Naive thymus-derived CD4-positive, alpha-beta T cell (primary cell): Measurements from ENCODE around the gene EPB41L4A. TPM values are rescaled to one million over a fixed set of nuclear protein-coding genes. Genes with fewer than 3 reads are reported as not detected.

Source experiments
- ATAC-seq: fragments of 150-1000 bp; cut with Tn5 transposase; 2 replicates; pipeline ENCODE4 v1.10.0; 2021; ENCODE audit warnings: mild to moderate bottlenecking, moderate library complexity
- CTCF ChIA-PET: fragments of 350-600 bp; sonication (Branson Sonifier 250); formaldehyde crosslinking; loops from one replicate; lab custom pipeline; 2021; ENCODE audit warnings: antibody characterized with exemption; lab: Charles Lee
- POLR2A ChIA-PET: fragments of 350-600 bp; sonication (Branson Sonifier 250); formaldehyde crosslinking; loops from one replicate; lab custom pipeline; 2021; ENCODE audit warnings: antibody characterized with exemption, inconsistent platforms; lab: Charles Lee
- DNase-seq, 9 donors: peaks; one replicate each; pipeline versions ENCODE4 v3.0.0 to v3.0.0-alpha.2; 2020 to 2022; ENCODE audit warnings: mixed read lengths in 1 of 9
- H3K27ac ChIP-seq: one replicate; pipeline ENCODE4 v1.7.0; 2013; ENCODE audit warnings: mild to moderate bottlenecking, low read depth, low read length, moderate library complexity
- H3K27me3 ChIP-seq, 2 donors: one replicate each; pipeline ENCODE4 v1.7.0; 2013; ENCODE audit warnings: low read length in 2 of 2, mild to moderate bottlenecking in 2 of 2, moderate library complexity in 2 of 2; ENCODE audit not compliant: control insufficient read depth in 2 of 2, insufficient read depth in 2 of 2
- H3K36me3 ChIP-seq, 3 experiments: 1 replicate in 2 of 3; 2 replicates in 1 of 3; pipeline ENCODE4 v1.7.0; 2013; ENCODE audit warnings: low read length in 3 of 3, mild to moderate bottlenecking in 3 of 3, moderate library complexity in 1 of 3; ENCODE audit not compliant: insufficient read depth in 3 of 3, control insufficient read depth in 2 of 3
- H3K4me1 ChIP-seq, 2 donors: one replicate each; pipeline ENCODE4 v1.7.0; 2013; ENCODE audit warnings: low read length in 2 of 2, mild to moderate bottlenecking in 2 of 2, moderate library complexity in 1 of 2; ENCODE audit not compliant: control insufficient read depth in 2 of 2, insufficient read depth in 2 of 2
- H3K4me3 ChIP-seq: 2 replicates; pipeline ENCODE4 v1.7.0; 2013; ENCODE audit warnings: mild to moderate bottlenecking, low read length
- H3K9me3 ChIP-seq, 3 experiments: 1 replicate in 2 of 3; 2 replicates in 1 of 3; pipeline ENCODE4 v1.7.0; 2013; ENCODE audit warnings: low read length in 3 of 3; ENCODE audit not compliant: control insufficient read depth in 2 of 3
- H3K27ac Mint-ChIP-seq, 9 donors: one replicate each; pipeline ENCODE4 v1.8.0; 2020 to 2022; ENCODE audit warnings: mixed read lengths in 9 of 9, mild to moderate bottlenecking in 8 of 9, moderate library complexity in 5 of 9, inconsistent platforms in 2 of 9
- H3K27me3 Mint-ChIP-seq, 5 donors: one replicate each; pipeline ENCODE4 v1.8.0; 2021 to 2022; ENCODE audit warnings: mixed read lengths in 5 of 5, mild to moderate bottlenecking in 1 of 5
- H3K36me3 Mint-ChIP-seq, 5 donors: one replicate each; pipeline ENCODE4 v1.8.0; 2020 to 2022; ENCODE audit warnings: mixed read lengths in 5 of 5, mild to moderate bottlenecking in 3 of 5, inconsistent platforms in 1 of 5
- H3K4me1 Mint-ChIP-seq, 7 donors: one replicate each; pipeline ENCODE4 v1.8.0; 2020 to 2022; ENCODE audit warnings: mixed read lengths in 7 of 7, mild to moderate bottlenecking in 3 of 7, inconsistent platforms in 1 of 7
- H3K4me3 Mint-ChIP-seq, 10 donors: one replicate each; pipeline ENCODE4 v1.8.0; 2020 to 2022; ENCODE audit warnings: mild to moderate bottlenecking in 10 of 10, mixed read lengths in 10 of 10, moderate library complexity in 6 of 10, inconsistent platforms in 2 of 10
- H3K9me3 Mint-ChIP-seq, 11 donors: one replicate each; pipeline ENCODE4 v1.8.0; 2020 to 2022; ENCODE audit warnings: mixed read lengths in 11 of 11, mild to moderate bottlenecking in 4 of 11, inconsistent platforms in 1 of 11, moderate library complexity in 1 of 11
- intact Hi-C, 2 donors: fragments of 100-400 bp; cut with micrococcal nuclease; formaldehyde crosslinking; loops; one replicate each; pipeline ENCODE4 v1.15.1; 2023
- polyA plus RNA-seq, 2 donors: library from polyadenylated mRNA; unstranded; fragments of 300-500 nt; fragmentation: Illumina TruSeq; gene quantifications; one replicate each; pipeline ENCODE4 v1.2.3, GENCODE V29; 2021
- total RNA-seq, 6 experiments: library from RNA in 5 of 6; stranded (reverse) in 5 of 6; gene quantifications; 1 replicate in 5 of 6; 2 replicates in 1 of 6; pipeline ENCODE4 v1.2.3 and lab custom pipeline; 2021 to 2026

EPB41L4A gene
- total and polyA plus RNA-seq, 7 experiments from 2014 or later, result 0.17 to 1.7 (median 0.96) TPM; not detected in 1

DNA sequence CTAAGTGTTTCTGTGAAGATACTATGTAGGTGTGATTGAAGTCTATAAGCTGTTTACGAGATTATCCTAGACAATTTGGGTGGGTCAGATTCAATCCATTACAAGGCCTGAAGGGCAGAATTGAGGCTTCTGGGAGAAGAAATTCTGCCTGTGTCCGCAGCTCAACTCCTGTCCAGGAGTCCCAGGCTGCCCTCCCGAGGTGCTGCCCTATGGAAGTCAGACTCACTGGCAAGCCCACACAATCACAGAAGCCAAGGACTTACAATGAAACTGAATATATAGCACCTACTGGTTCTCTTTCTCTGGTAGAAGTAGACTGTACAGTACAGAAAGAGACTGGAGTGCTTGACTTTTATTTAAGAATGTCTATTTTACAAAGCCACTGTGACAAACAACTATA is 74.5 kb downstream of the EPB41L4A start:
- no peak overlapping the region for H3K27ac ChIP-seq
- intact Hi-C loops, result no loop called here

GRCh38 chr5:112342389-112342788 is 76.7 kb downstream of the EPB41L4A start:
- Histone ChIP-seq H3K4me1 (no peaks in the 10 kb centered on the region), H3K27ac (no peak overlapping the region), H3K9me3 (no peaks in the 10 kb centered on the region), H3K36me3 (no peaks in the 10 kb centered on the region), H3K4me3 (no peak overlapping the region), H3K27me3 (no peaks in the 10 kb centered on the region)
- H3K36me3 Mint-ChIP-seq, result no peaks in the 10 kb centered on the region
- peaks cover 0 to 29% (median 9%) of the 10 kb centered on the region in 5 donors for H3K27me3 Mint-ChIP-seq
- DNase-seq, result no peak
- CTCF ChIA-PET, result no interaction called here
- H3K4me1 Mint-ChIP-seq, result no peaks in the 10 kb centered on the region
- H3K27ac Mint-ChIP-seq, result no peak overlapping the region
- ATAC-seq, result no peak
- H3K9me3 Mint-ChIP-seq, result no peaks in the 10 kb centered on the region
- POLR2A ChIA-PET, result no interaction called here
- intact Hi-C loops, result no loop called here
- H3K4me3 Mint-ChIP-seq, result no peak overlapping the region

More for the DNA sequence above, 74.5 kb downstream of the EPB41L4A start:
- CTCF ChIA-PET, result no interaction called here
- Histone ChIP-seq H3K4me1 (no peaks in the 10 kb centered on the region), H3K9me3 (no peaks in the 10 kb centered on the region), H3K27me3 (no peaks in the 10 kb centered on the region), H3K36me3 (no peaks in the 10 kb centered on the region), H3K4me3 (no peak overlapping the region)
- H3K27me3 Mint-ChIP-seq, result peaks cover 0 to 17% (median 3%) of the 10 kb centered on the region in 5 donors
- DNase-seq (no peak), ATAC-seq (no peak)
- no peaks in the 10 kb centered on the region for H3K4me1 Mint-ChIP-seq
- H3K27ac Mint-ChIP-seq, result no peak overlapping the region
- no peak overlapping the region for H3K4me3 Mint-ChIP-seq
- no peaks in the 10 kb centered on the region for H3K9me3 Mint-ChIP-seq
- H3K36me3 Mint-ChIP-seq, result no peaks in the 10 kb centered on the region
- POLR2A ChIA-PET, result no interaction called here

DNA sequence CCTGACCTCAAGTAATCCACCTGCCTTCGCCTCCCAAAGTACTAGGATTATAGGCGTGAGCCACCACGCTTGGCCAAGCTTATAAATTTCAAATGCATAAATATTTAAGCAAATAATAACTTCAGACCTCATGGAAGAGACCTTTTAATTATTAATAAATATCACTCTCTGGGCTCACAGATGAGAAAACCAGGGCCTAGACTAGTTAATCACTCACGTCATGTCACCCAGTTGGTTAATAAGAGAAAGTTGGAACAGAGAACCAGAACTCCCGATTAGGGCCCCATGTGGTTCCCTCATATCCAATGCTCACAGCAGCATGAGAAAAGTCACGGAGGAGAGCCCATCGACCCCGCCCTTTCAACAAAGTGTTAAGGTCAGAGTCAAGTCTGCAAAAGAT is 79.3 kb downstream of the EPB41L4A start:
- Mint-ChIP-seq H3K27me3 (peaks cover 12 to 33% (median 21%) of the 10 kb centered on the region in 5 donors), H3K36me3 (no peaks in the 10 kb centered on the region), H3K4me1 (no peaks in the 10 kb centered on the region), H3K27ac (no peak overlapping the region), H3K9me3 (peaks cover 0 to 1% (median 0%) of the 10 kb centered on the region in 11 donors), H3K4me3 (no peak overlapping the region)
- Histone ChIP-seq H3K4me3 (no peak overlapping the region), H3K9me3 (no peaks in the 10 kb centered on the region), H3K27ac (no peak overlapping the region), H3K4me1 (no peaks in the 10 kb centered on the region), H3K27me3 (no peaks in the 10 kb centered on the region), H3K36me3 (no peaks in the 10 kb centered on the region)
- POLR2A ChIA-PET, result no interaction called here
- DNase-seq, result no peak
- CTCF ChIA-PET, result no interaction called here
- no peak for ATAC-seq
- intact Hi-C loops, result no loop called here

GRCh38 chr5:112338681-112339337 is 80.3 kb downstream of the EPB41L4A start:
- ATAC-seq (no peak), DNase-seq (no peak)
- Mint-ChIP-seq H3K4me1 (no peaks in the 10 kb centered on the region), H3K27ac (no peak overlapping the region), H3K4me3 (no peak overlapping the region), H3K9me3 (peaks cover 0 to 1% (median 0%) of the 10 kb centered on the region in 11 donors), H3K36me3 (no peaks in the 10 kb centered on the region), H3K27me3 (peaks cover 13 to 33% (median 21%) of the 10 kb centered on the region in 5 donors)
- intact Hi-C loops, result no loop called here
- no peaks in the 10 kb centered on the region for H3K9me3 ChIP-seq
- ChIA-PET POLR2A (no interaction called here), CTCF (no interaction called here)
- no peaks in the 10 kb centered on the region for H3K36me3 ChIP-seq
- no peak overlapping the region for H3K27ac ChIP-seq
- H3K4me3 ChIP-seq, result no peak overlapping the region
- no peaks in the 10 kb centered on the region for H3K4me1 ChIP-seq
- no peaks in the 10 kb centered on the region for H3K27me3 ChIP-seq

DNA sequence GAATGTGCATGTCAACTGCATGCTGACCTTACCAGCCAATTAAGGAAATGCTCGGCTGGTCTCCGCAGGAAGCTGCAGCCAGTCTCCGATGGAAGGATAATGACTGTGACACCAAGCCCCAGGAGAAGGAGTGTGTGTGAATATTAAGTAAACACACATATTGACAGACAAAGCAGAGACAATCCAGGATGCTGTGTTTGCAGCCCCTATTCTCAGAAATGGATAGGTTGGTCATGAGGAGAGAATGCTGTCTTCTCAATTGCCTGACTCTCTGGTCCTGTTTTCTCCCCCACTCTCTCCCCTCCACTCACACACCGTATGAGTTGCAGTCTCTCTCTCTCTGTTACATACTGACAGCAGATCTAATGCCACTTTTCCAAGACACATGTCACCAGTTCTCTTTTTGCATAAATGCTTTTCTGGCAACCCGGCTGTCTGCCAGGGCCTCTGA is 85.7 kb downstream of the EPB41L4A start:
- Histone ChIP-seq H3K27me3 (no peaks in the 10 kb centered on the region), H3K4me1 (no peaks in the 10 kb centered on the region), H3K27ac (no peak overlapping the region), H3K36me3 (no peaks in the 10 kb centered on the region), H3K4me3 (no peak overlapping the region), H3K9me3 (no peaks in the 10 kb centered on the region)
- no peaks in the 10 kb centered on the region for H3K36me3 Mint-ChIP-seq
- intact Hi-C loops, result no loop called here
- H3K4me3 Mint-ChIP-seq, result no peak overlapping the region
- POLR2A ChIA-PET, result no interaction called here
- H3K4me1 Mint-ChIP-seq, result peaks cover 0 to 7% (median 0%) of the 10 kb centered on the region in 7 donors
- H3K9me3 Mint-ChIP-seq, result peaks cover 0 to 3% (median 0%) of the 10 kb centered on the region in 11 donors
- ATAC-seq (no peak), DNase-seq (no peak)
- H3K27me3 Mint-ChIP-seq, result peaks cover 17 to 40% (median 30%) of the 10 kb centered on the region in 5 donors
- CTCF ChIA-PET, result no interaction called here
- H3K27ac Mint-ChIP-seq, result no peak overlapping the region

DNA sequence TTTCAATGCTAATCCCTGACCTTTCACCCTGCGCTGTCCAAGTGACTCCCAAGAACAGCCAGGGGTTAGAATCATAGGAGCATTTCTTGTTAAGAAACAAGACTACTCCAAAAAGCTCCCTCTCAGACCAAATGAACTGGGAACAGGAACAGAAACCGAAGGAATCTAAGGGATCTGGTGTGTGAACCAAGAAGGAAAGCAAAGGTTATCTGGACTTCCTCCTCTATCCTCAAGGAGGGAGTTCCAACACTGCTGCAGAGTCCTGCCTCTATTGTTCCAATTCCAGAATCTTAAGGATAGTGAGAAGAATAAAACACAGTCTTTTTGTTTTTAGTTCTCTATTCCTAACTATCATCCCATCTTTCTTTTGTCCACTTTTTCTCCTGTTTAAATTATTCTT is 87.2 kb downstream of the EPB41L4A start:
- POLR2A ChIA-PET, result no interaction called here
- Mint-ChIP-seq H3K4me1 (peaks cover 0 to 7% (median 0%) of the 10 kb centered on the region in 7 donors), H3K27ac (no peak overlapping the region), H3K27me3 (peaks cover 10 to 42% (median 26%) of the 10 kb centered on the region in 5 donors), H3K4me3 (no peak overlapping the region), H3K36me3 (no peaks in the 10 kb centered on the region), H3K9me3 (peaks cover 0 to 3% (median 0%) of the 10 kb centered on the region in 11 donors)
- Histone ChIP-seq H3K4me1 (no peaks in the 10 kb centered on the region), H3K4me3 (no peak overlapping the region), H3K27ac (no peak overlapping the region), H3K9me3 (no peaks in the 10 kb centered on the region), H3K36me3 (no peaks in the 10 kb centered on the region), H3K27me3 (no peaks in the 10 kb centered on the region)
- intact Hi-C loops, result no loop called here
- ATAC-seq (no peak), DNase-seq (no peak)
- CTCF ChIA-PET, result no interaction called here
